Epithelial cell of esophagus (primary cell): Measurements from ENCODE around the gene NABP2.

ENCODE experiments used
- DNase-seq: peaks from one replicate; pipeline ENCODE4 v3.0.0; 2010; ENCODE audit warnings: low read depth
- H3K4me3 ChIP-seq: 2 replicates; pipeline ENCODE4 v1.5.1; 2011; ENCODE audit warnings: mild to moderate bottlenecking, low read length, control low read depth
- TF ChIP-seq, protein P1 (sequence below): IDR thresholded peaks from 2 replicates; pipeline ENCODE4 v1.5.1; 2011; ENCODE audit warnings: low read depth, mild to moderate bottlenecking, low read length, control low read depth, inconsistent platforms; ENCODE audit not compliant: insufficient read depth; ENCODE audit errors: missing control alignments

Gene NABP2

DNA sequence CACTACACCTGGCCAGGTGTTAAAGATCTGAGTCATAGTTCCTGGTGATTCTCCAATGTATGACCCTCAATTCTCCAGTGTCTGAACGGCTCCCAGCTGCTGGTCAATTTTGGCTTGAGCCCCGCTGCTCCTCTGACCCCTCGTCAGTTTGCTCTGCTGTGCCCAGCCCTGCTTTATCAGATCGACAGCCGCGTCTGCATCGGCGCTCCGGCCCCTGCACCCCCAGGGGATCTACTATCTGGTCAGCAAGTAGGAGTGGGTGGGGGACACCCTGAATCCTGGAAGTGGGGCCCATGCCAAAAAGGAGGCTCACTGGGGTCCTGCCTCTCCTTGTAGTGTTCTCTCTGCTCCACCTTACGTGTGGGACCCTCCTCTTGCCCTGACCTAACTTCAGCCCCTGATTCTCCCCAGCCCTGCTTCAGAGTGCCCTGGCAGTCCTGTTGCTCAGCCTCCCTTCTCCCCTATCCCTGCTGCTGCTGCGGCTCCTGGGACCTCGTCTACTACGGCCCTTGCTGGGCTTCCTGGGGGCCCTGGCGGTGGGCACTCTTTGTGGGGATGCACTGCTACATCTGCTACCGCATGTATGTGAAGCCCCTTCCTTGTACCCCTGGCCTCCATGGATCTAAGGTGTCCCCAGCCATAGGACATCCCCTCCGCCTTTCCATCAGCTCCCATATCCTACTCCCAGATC lies 10.7 kb downstream of the NABP2 start:
- DNase-seq, result peak; percentile 28
- TF ChIP-seq, protein P1, sequence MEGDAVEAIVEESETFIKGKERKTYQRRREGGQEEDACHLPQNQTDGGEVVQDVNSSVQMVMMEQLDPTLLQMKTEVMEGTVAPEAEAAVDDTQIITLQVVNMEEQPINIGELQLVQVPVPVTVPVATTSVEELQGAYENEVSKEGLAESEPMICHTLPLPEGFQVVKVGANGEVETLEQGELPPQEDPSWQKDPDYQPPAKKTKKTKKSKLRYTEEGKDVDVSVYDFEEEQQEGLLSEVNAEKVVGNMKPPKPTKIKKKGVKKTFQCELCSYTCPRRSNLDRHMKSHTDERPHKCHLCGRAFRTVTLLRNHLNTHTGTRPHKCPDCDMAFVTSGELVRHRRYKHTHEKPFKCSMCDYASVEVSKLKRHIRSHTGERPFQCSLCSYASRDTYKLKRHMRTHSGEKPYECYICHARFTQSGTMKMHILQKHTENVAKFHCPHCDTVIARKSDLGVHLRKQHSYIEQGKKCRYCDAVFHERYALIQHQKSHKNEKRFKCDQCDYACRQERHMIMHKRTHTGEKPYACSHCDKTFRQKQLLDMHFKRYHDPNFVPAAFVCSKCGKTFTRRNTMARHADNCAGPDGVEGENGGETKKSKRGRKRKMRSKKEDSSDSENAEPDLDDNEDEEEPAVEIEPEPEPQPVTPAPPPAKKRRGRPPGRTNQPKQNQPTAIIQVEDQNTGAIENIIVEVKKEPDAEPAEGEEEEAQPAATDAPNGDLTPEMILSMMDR, result no peak
- H3K4me3 ChIP-seq, result no peak overlapping the region

DNA sequence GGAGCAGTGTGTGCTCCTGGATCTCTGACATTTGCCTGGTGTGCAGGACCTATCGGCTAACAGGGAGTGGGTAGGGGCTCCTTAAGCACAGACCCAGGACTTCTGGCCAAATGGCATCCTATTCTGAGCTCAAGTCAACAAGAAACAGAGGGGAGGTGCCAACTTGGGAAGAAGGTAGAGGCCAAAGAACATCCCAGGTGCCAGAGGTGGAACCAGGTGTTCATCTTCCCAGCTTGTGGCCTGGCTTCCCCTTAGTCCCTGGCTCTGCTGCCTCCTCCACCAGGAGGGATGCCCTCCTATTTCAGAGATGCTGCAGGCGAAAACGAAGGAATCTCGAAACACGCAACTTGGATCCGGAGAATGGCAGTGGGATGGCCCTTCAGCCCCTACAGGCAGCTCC lies 11.9 kb downstream of the NABP2 start:
- no peak for DNase-seq
- TF ChIP-seq, protein P1, result no peak
- H3K4me3 ChIP-seq, result no peak overlapping the region

DNA sequence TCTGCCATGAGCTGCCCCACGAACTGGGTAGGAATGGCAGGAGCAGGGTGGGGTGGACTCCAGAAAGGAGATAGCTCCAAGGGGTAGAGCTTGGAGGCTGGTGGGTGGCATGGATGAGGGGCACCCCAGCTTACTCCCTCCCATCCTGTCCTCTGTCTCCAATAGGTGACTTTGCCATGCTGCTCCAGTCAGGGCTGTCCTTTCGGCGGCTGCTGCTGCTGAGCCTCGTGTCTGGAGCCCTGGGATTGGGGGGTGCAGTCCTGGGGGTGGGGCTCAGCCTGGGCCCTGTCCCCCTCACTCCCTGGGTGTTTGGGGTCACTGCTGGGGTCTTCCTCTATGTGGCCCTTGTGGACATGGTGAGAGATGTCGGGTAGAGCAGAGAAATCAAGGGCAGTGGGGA lies 12.8 kb downstream of the NABP2 start:
- no peak overlapping the region for H3K4me3 ChIP-seq
- TF ChIP-seq, protein P1, result no peak
- DNase-seq, result no peak

DNA sequence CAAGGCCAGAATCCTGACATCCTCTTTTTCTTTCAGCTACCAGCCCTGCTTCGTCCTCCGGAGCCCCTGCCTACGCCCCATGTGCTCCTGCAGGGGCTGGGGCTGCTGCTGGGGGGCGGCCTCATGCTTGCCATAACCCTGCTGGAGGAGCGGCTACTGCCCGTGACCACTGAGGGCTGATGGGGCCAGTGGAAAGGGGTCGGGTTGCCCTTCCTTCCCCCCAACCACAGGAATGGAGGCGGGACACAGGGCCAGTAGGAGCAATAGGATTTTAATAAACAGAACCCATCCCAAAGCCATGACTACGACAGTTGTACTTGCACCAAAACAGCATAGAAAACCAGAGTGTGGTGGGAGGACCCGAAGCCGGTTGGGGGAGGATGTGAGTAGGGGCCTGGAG lies 13.4 kb downstream of the NABP2 start:
- TF ChIP-seq, protein P1, result no peak
- no peak overlapping the region for H3K4me3 ChIP-seq
- DNase-seq, result no peak

DNA sequence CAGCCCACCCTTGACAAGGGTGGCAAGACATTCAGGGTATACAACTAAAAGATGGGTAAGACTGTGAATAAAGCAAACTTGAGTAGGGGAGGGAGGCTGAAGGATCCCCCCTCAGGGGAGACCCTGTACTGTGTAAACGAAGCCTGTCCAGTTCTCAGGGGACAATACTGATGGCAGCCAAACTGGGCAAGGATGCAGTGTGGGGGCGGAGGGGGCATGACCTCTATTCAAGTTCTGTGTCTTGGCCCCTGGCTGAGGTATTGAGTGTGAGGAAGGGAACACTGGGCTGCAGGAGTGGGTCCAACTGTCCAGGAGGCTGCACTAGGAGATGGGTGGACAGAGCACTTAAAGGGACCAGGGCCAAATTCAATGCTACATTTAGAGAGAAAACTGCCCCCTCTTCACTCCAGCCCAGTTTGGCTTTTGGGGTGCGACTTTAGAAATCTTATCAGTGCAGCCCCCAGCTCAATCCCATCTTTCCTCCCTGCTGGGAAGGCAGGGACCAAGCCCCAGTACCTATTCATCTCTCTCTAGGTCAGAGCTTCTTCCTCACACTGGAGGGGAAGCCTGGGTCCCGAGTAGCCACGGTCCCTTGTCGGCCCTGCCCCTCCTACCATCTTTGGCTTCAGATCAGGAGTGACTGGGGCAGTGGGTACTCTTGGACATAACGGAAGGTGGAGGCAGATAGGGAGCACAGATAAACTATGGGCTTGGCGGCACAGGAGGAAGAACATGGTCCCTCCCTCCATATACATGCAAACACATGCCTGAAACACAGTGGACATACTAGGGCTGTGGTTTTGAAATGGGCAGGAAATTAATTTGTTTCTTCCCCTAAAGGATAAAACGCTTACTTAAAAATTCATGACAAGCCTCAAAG lies 17.5 kb downstream of the NABP2 start:
- DNase-seq, result no peak
- H3K4me3 ChIP-seq, result no peak overlapping the region
- TF ChIP-seq, protein P1, result no peak

DNA sequence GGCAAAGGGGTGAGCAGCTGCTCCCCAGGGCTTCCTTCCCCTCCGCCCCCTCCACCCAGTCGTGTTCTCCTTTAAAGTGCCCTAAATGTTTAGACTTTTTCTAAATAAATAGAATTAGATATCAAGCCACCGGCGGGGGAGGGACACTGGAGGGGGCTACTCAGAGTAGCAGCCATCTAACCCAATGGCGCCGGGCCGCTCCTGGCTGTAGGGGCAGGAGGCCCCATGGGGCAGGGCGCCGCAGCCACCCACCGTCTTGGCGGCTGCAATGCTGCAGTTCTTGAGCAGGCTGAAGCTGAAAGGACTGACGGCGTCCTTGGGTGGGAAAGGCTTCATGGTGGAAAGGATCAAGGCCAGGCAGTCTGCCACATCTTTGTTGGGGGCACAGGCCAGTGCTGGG lies 18.8 kb downstream of the NABP2 start:
- no peak overlapping the region for H3K4me3 ChIP-seq
- TF ChIP-seq, protein P1, result no peak
- no peak for DNase-seq

- DNase-seq, result no peak
- H3K4me3 ChIP-seq, result no peak overlapping the region
- TF ChIP-seq, protein P1, result no peak
Observed at GRCh38 chr12:56243731-56244181, 19.6 kb downstream of the NABP2 start.
